GM23338 (cell line): Measurements from ENCODE around the gene WIF1. TPM values are rescaled to one million over a fixed set of nuclear protein-coding genes. Genes with fewer than 3 reads are reported as not detected.

Experiments used
- ATAC-seq: fragments of 200-7000 bp; cut with Tn5 transposase; 3 replicates; pipeline ENCODE4 v1.9.1; 2020
- DNase-seq: peaks from one replicate; pipeline ENCODE4 v3.0.0-alpha.2; 2015; ENCODE audit warnings: low spot score
- H2AFZ ChIP-seq: fragments of 200-600 bp; sonication (generic); 2 replicates; pipeline ENCODE4 v1.8.0; 2016; ENCODE audit warnings: antibody characterized with exemption, mild to moderate bottlenecking, moderate library complexity
- H3F3A ChIP-seq: fragments of 200-600 bp; sonication (generic); replicated peaks from 2 replicates; pipeline ENCODE4 v1.8.0; 2017; ENCODE audit warnings: antibody characterized with exemption, mixed run types, low read depth
- H3K27ac ChIP-seq: fragments of 200-600 bp; sonication (generic); 2 replicates; pipeline ENCODE4 v1.6.1; 2016; ENCODE audit warnings: low read depth
- H3K27me3 ChIP-seq: fragments of 200-600 bp; sonication (generic); 2 replicates; pipeline ENCODE4 v1.8.0; 2016; ENCODE audit warnings: mild to moderate bottlenecking, mixed run types, moderate library complexity; ENCODE audit not compliant: insufficient read depth
- H3K36me3 ChIP-seq: fragments of 200-600 bp; sonication (generic); 2 replicates; pipeline ENCODE4 v1.8.0; 2016; ENCODE audit warnings: mild to moderate bottlenecking; ENCODE audit not compliant: insufficient read depth
- H3K4me1 ChIP-seq: fragments of 200-600 bp; sonication (generic); 2 replicates; pipeline ENCODE4 v1.8.0; 2016; ENCODE audit warnings: mild to moderate bottlenecking, moderate library complexity; ENCODE audit not compliant: insufficient read depth
- H3K4me2 ChIP-seq: fragments of 200-600 bp; sonication (generic); 2 replicates; pipeline ENCODE4 v1.7.1; 2017; ENCODE audit warnings: mixed run types
- H3K4me3 ChIP-seq: fragments of 200-600 bp; sonication (generic); 2 replicates; pipeline ENCODE4 v1.6.1; 2016; ENCODE audit warnings: mixed run types
- H3K79me2 ChIP-seq: fragments of 200-600 bp; sonication (generic); replicated peaks from 2 replicates; pipeline ENCODE4 v1.8.0; 2017; ENCODE audit warnings: mild to moderate bottlenecking; ENCODE audit not compliant: insufficient read depth
- H3K9me2 ChIP-seq: fragments of 200-600 bp; sonication (generic); 2 replicates; pipeline ENCODE4 v1.8.0; 2017; ENCODE audit not compliant: insufficient read depth
- H4K20me1 ChIP-seq: fragments of 200-600 bp; sonication (generic); replicated peaks from 2 replicates; pipeline ENCODE4 v1.8.0; 2017; ENCODE audit warnings: mild to moderate bottlenecking; ENCODE audit not compliant: insufficient read depth
- H3K27ac Mint-ChIP-seq: 2 replicates; pipeline ENCODE4 v1.8.0; 2020; ENCODE audit warnings: inconsistent platforms, mild to moderate bottlenecking, moderate library complexity, mixed read lengths
- H3K27me3 Mint-ChIP-seq: 3 replicates; pipeline ENCODE4 v1.8.0; 2022; ENCODE audit warnings: low read depth, mild to moderate bottlenecking, moderate library complexity, mixed read lengths, inconsistent platforms; ENCODE audit not compliant: insufficient read depth, poor library complexity
- H3K36me3 Mint-ChIP-seq: 3 replicates; pipeline ENCODE4 v1.8.0; 2021; ENCODE audit warnings: low read depth, mild to moderate bottlenecking, inconsistent platforms, moderate library complexity, mixed read lengths
- H3K4me1 Mint-ChIP-seq: 3 replicates; pipeline ENCODE4 v1.8.0; 2020; ENCODE audit warnings: mild to moderate bottlenecking, inconsistent platforms, mixed read lengths
- H3K4me3 Mint-ChIP-seq: 3 replicates; pipeline ENCODE4 v1.8.0; 2021; ENCODE audit warnings: moderate library complexity, mild to moderate bottlenecking, inconsistent platforms, mixed read lengths
- H3K9me3 Mint-ChIP-seq: 3 replicates; pipeline ENCODE4 v1.8.0; 2020; ENCODE audit warnings: moderate library complexity, mild to moderate bottlenecking, inconsistent platforms, mixed read lengths
- CREB1 ChIP-seq: fragments of 250-450 bp; sonication (Bioruptor Pico); IDR thresholded peaks from 2 replicates; pipeline ENCODE4 v1.5.0; 2020; ENCODE audit warnings: low read depth, mild to moderate bottlenecking, moderate library complexity
- ETS1 ChIP-seq: IDR thresholded peaks from 2 replicates; pipeline ENCODE4 v1.6.1; 2016; ENCODE audit warnings: antibody characterized with exemption
- EZH2 ChIP-seq: fragments of 200-600 bp; sonication (generic); IDR thresholded peaks from one replicate; pipeline ENCODE4 v1.8.0; 2017; ENCODE audit warnings: antibody characterized with exemption, mild to moderate bottlenecking, low read depth; ENCODE audit not compliant: unreplicated experiment
- NANOG ChIP-seq: IDR thresholded peaks from 2 replicates; pipeline ENCODE4 v1.6.1; 2016; ENCODE audit warnings: antibody characterized with exemption, borderline replicate concordance
- STAT1 ChIP-seq: IDR thresholded peaks from one replicate; pipeline ENCODE4 v1.6.1; 2016; ENCODE audit warnings: antibody characterized with exemption; ENCODE audit not compliant: unreplicated experiment
- ZNF114 ChIP-seq: fragments of 250-450 bp; sonication (Bioruptor Pico); IDR thresholded peaks from 2 replicates; pipeline ENCODE4 v1.5.0; 2020; ENCODE audit warnings: mild to moderate bottlenecking, moderate library complexity
- ZNF331 ChIP-seq: fragments of 250-450 bp; sonication (Bioruptor Pico); IDR thresholded peaks from 2 replicates; pipeline ENCODE4 v1.5.0; 2020; ENCODE audit warnings: low read depth, mild to moderate bottlenecking, moderate library complexity
- polyA plus RNA-seq: library from polyadenylated mRNA; unstranded; fragments of >200 nt; fragmentation: Nextera tagmentation; extraction: Ambion mirVana; gene quantifications from 2 replicates; pipeline ENCODE4 v1.2.1, GENCODE V29; 2016
- small RNA-seq: library from RNA; depleted of rRNA; stranded (forward); fragments of <200 nt; gene quantifications from one replicate; pipeline ENCODE3, GENCODE V24; 2014; ENCODE audit warnings: low replicate concordance
- total RNA-seq: library from RNA; depleted of rRNA; stranded (reverse); fragments of >200 nt; shearing (Covaris generic); gene quantifications from 2 replicates; pipeline ENCODE4 v1.2.3, GENCODE V29; 2014; rRNA removed
- TF ChIP-seq, protein P1 (sequence below), 2 experiments: fragments of 200-600 bp in 1 of 2; sonication (generic) in 1 of 2; conservative IDR thresholded peaks; 2 replicates each; pipeline versions ENCODE4 v1.5.1 to v1.6.1; 2016 to 2017; ENCODE audit warnings: antibody characterized with exemption in 2 of 2, low read depth in 2 of 2, mild to moderate bottlenecking in 2 of 2, moderate library complexity in 1 of 2

WIF1 gene
- total and polyA plus RNA-seq, 2 experiments from 2014 or later: 4.1 to 4.2 TPM

- no peaks in the 10 kb centered on the region for H3K36me3 ChIP-seq
- Mint-ChIP-seq H3K9me3 (no peaks in the 10 kb centered on the region; the same call in 2 of the 3 replicates), H3K36me3 (no peaks in the 10 kb centered on the region), H3K27me3 (peaks cover 7% of the 10 kb centered on the region), H3K27ac (no peak overlapping the region), H3K4me3 (no peak overlapping the region), H3K4me1 (peaks cover 9% of the 10 kb centered on the region; the same call in 2 of the 3 replicates)
- H3F3A ChIP-seq: no peaks in the 10 kb centered on the region
- no peak overlapping the region for H3K27ac ChIP-seq
- peaks cover 11% of the 10 kb centered on the region; the same call in 1 of the 2 replicates for H3K9me2 ChIP-seq
- H3K4me1 ChIP-seq: peaks cover 11% of the 10 kb centered on the region
- H3K79me2 ChIP-seq: no peaks in the 10 kb centered on the region
- no peaks in the 10 kb centered on the region for H4K20me1 ChIP-seq
- ATAC-seq: no peak
- DNase-seq: no peak
- H3K27me3 ChIP-seq: peaks cover 5% of the 10 kb centered on the region; the same call in 1 of the 2 replicates
- TF ChIP-seq EZH2 (no peak), CREB1 (CRISPR knock-in tag) (no peak), ZNF114 (CRISPR knock-in tag) (no peak), ETS1 (no peak), NANOG (no peak), STAT1 (no peak), ZNF331 (CRISPR knock-in tag) (no peak)
- TF ChIP-seq, protein P1, sequence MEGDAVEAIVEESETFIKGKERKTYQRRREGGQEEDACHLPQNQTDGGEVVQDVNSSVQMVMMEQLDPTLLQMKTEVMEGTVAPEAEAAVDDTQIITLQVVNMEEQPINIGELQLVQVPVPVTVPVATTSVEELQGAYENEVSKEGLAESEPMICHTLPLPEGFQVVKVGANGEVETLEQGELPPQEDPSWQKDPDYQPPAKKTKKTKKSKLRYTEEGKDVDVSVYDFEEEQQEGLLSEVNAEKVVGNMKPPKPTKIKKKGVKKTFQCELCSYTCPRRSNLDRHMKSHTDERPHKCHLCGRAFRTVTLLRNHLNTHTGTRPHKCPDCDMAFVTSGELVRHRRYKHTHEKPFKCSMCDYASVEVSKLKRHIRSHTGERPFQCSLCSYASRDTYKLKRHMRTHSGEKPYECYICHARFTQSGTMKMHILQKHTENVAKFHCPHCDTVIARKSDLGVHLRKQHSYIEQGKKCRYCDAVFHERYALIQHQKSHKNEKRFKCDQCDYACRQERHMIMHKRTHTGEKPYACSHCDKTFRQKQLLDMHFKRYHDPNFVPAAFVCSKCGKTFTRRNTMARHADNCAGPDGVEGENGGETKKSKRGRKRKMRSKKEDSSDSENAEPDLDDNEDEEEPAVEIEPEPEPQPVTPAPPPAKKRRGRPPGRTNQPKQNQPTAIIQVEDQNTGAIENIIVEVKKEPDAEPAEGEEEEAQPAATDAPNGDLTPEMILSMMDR (conservative IDR thresholded peaks at IDR 0.05; ENCODE audit: low read depth in 2 of 2): no peak
- no peak overlapping the region for H2AFZ ChIP-seq
- no peak overlapping the region for H3K4me2 ChIP-seq
- no peak overlapping the region for H3K4me3 ChIP-seq
These were observed 116.8 kb downstream of the WIF1 start for GRCh38 chr12:65004270-65004669.

Small RNAs within 50 kb of the gene (small RNA-seq; reads per million reads assigned to genes)
- 0.10 reads per million for gene RNU6-166P

Other genes starting within 250 kb of the WIF1 start
- gene LEMD3, start 48.3 kb upstream of the WIF1 start, total RNA-seq: 38.3 and 56.7 TPM in 2 replicates
- 12.6 and 15.4 TPM in 2 replicates for gene LEMD3, start 48.3 kb upstream of the WIF1 start, polyA plus RNA-seq
- gene MSRB3, start 157.4 kb upstream of the WIF1 start, total RNA-seq: 1.1 and 1.7 TPM in 2 replicates
- gene MSRB3, start 157.4 kb upstream of the WIF1 start, polyA plus RNA-seq: 0.95 and 1.0 TPM in 2 replicates